Fibroblast of skin of right quadriceps (primary cell): ENCODE data around the gene PGK1.
A peak's percentile ranks its signal among the peaks of the same experiment; 100 is the strongest.
"Not testable (repeated sequence)": the region's sequence is repeated elsewhere in the genome, so short reads cannot be mapped to it uniquely, and the experiment has no call there.

Experiments
- DNase-seq: peaks from one replicate; pipeline ENCODE4 v3.0.0-alpha.2; 2013

PGK1 gene

GRCh38 chrX:78103623-78104446 is at the start of gene PGK1:
PGK1 (plus strand) TSS chrX:78104248; CDS start chrX:78104341, 93 bp downstream.
- peak; percentile 98 for DNase-seq

GRCh38 chrX:78063687-78064086 is 40.4 kb upstream of the PGK1 start:
- DNase-seq: no peak

GRCh38 chrX:78064152-78064551 is 39.9 kb upstream of the PGK1 start:
- DNase-seq: no peak

- peak; percentile 72 for DNase-seq
Observed at GRCh38 chrX:78064698-78065601, 39.1 kb upstream of the PGK1 start.

- DNase-seq: no peak
Observed at GRCh38 chrX:78066110-78066509, 37.9 kb upstream of the PGK1 start.

DNA sequence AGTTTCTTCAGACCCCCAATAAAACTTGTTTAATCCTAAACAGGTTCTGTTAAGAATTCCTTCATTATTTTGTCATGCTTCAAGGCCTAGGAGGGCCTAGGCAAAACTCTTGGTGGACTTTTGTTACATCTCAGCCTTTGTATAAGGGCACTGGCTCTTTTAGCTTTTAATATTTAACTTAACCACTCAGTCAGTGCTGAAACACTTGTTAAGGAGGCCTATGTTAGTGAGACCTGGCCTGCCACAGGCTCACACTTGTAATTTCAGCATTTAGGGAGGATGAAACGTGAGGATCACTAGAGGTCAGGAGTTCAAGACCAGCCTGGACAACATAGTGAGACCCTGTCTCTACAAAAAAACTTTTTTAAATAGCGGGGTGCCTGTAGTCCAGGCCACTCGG is 32.7 kb upstream of the PGK1 start:
- DNase-seq: no peak

GRCh38 chrX:78073147-78074077 is 30.6 kb upstream of the PGK1 start:
- not testable (repeated sequence) for DNase-seq

- no peak for DNase-seq
Observed at GRCh38 chrX:78074088-78074487, 30.0 kb upstream of the PGK1 start.

DNA sequence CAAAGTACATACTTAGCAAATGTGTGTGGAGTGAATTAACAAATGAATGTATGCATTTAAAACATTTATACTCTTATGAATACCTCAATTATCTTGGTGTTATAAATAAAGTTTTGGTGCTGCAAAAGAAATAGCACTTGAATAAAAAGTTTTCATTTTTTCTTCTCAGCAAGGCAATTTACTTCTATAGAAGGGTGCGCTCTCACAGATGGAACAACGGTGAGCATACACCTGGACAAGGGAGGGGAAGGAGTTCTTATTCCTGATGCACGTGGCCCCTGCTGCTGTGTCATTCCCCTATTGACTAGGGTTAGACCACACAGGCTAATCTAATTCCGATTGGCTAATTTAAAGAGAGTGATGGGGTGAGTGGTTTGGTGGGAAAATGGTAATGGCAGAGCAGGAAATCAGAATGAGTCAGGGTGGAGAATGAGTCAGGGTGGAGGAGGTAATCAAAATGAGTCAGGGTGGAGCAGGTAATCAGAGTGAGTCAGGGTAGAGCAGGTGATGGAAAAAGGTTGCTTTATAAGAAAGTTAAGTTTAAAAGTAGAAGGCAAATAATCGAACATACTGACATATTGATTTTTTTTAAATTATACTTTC is 28.2 kb upstream of the PGK1 start:
- no peak for DNase-seq

DNA sequence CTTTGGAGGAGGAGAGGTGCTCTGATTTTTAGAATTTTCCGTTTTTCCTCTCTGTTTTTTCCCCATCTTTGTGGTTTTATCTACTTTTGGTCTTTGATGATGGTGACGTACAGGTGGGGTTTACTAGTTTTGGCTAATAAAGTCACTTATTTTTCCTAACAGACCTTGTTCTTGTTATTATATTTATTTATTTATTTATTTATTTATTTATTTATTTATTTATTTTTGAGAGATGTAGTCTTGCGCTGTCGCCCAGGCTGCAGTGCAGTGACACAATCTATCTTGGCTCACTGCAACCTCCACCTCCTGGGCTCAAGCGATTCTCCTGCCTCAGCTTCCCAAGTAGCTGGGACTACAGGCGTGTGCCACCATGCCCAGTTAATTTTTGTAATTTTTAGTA is 22.6 kb upstream of the PGK1 start:
- DNase-seq: not testable (repeated sequence)

- peak; percentile 23 for DNase-seq
Observed at GRCh38 chrX:78092296-78092695, 11.8 kb upstream of the PGK1 start.

- DNase-seq: no peak
Observed at GRCh38 chrX:78098108-78098507, 5.9 kb upstream of the PGK1 start.

DNA sequence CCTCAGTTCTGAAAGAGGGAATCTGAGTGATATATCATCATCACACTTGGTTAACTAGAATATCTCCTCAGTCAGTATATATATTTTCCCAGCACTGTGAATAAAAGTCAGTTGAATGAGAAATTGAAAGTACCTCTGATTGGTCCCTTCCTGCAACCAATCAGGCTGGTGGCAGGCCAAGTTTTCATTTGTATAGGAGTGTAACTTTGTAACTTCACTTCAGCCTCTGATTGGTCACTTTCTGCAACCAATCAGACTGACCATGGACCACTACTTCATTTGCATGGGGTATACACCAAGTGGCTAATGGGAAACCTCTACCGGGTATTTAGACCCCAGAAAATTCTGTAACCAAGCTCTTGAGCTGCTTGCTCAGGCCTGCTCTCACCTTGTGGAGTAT is 2.0 kb upstream of the PGK1 start:
- DNase-seq: no peak

DNA sequence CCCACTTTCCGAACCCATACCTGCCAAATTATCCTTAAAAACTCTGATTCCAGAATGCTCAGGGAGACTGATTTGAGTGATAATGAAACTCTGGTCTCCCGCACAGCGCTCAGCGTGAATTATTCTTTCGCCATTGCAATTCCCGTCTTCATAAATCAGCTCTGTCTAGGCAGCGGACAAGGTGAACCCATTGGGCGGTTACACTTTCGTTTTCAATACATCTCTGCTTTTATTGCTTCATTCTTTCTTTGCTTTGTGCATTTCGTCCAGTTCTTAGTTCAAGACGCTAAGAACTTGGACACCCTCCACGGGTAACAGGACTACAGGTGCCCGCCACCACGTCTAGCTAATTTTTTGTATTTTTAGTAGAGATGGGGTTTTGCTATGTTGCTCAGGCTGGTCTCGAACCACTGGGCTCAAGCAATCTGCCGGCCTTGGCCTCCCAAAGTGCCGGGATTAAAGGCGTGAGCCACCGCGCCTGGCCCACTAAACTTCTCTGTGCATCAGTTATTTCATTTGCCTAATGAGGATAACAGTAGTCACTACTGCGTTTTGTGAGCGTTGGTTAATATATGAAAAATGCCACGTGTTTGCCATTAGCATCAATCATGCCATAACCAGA is 936 bp upstream of the PGK1 start:
- DNase-seq: no peak

DNA sequence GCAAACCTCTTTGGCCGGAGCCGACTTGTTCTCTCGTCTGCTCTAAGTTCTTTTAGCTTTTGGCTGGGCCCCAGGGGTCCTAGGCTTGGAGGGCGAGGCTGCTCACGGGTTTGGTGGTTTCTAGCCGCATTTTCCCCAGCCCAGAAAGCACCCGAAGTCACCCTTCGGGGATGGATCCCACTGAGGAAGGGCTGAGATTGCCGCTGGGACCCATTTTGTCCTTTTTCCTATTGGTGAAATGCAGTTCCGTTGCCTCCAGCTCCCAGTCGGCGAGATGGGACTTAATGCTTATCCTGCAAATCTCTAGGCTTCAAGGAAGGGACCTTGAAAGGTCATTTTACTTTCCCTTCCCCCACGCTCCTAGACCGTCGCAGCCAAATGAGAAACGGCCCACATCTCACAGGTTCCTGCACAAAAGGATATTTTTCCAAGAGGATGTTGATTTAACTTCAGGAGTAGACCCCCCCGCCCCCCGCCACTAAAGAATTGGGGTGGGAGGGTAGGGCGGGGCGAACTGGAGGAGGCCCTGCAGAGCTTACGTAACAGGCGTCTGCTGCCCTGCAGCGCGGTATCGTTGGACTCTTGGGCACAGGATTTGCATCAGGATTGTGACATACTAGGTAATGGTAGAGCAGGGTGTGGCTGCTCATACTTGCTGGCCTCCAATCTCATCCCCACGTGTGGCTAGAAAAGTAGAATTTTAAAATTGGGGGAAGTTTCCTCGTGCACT is 564 bp downstream of the PGK1 start:
- peak; percentile 38 for DNase-seq

- DNase-seq: no peak
Observed at GRCh38 chrX:78105944-78106650, 2.0 kb downstream of the PGK1 start.

DNA sequence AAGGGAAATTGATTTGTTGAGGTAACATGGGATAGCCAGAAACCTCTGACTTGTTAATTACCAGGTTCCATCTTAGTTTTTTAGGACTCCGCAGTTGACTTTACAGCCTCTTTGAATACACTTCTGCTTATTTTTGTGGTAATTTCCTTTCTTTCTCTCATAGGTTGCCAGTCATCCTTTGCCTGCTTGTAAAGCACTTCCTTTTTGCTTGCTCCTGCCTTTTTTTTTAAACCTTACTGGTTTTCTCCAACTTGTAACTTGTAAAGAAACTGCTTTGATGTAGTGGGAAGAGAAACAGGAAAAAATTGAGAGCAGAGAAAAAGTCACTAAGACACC is 2.6 kb downstream of the PGK1 start:
- DNase-seq: no peak

- no peak for DNase-seq
Observed at GRCh38 chrX:78109458-78109857, 5.4 kb downstream of the PGK1 start.

GRCh38 chrX:78111140-78111931 is 7.3 kb downstream of the PGK1 start:
- DNase-seq: no peak

DNA sequence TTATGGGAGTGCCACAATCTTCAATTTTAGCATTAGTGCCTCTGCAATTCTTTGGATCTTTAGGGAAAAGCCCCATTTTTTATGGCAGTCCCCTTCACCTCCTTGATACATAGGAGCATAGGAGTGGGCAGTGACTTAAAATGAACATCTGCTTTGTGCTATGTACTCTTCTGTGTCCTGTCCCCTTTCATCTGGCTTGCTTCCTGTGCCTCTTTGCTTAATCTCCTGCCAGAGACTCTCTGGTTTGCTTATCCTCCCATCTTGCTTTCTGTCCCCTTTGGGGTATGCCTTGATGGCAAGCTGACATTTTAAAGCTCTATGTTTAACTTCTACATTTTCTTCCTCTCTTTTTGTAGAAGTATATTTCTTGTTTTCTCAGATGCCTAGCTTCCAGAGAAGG is 12.3 kb downstream of the PGK1 start:
- no peak for DNase-seq
